Measurements from ENCODE around the gene ANKFY1.

The ANKFY1 gene

GRCh38 chr17:4116516-4116915 lies 147.3 kb downstream of the ANKFY1 start:
- DNase-seq (ENCODE audit: low read depth): no peak
- H3K4me3 ChIP-seq (ENCODE audit: low read depth, low read length): no peak overlapping the region
- TF ChIP-seq CTCF (IDR thresholded peaks at IDR 0.05; ENCODE audit: insufficient read depth, low read depth, low read length, missing control alignments): no peak

Measured in GM12865 (cell line).